HCT116 (cell line): ENCODE data around the gene EXOC6B. TPM values are rescaled to one million over a fixed set of nuclear protein-coding genes. Genes with fewer than 3 reads are reported as not detected.

Experiments
- ATAC-seq: fragments of 200-7000 bp; cut with Tn5 transposase; 2 replicates; pipeline ENCODE4 v1.9.1; 2020; ENCODE audit warnings: mild to moderate bottlenecking, moderate library complexity
- BruUV-seq: library from RNA; stranded (reverse); fragments of 400-500 nt; replicated peaks from 2 replicates; lab custom pipeline; 2021; lab: Mats Ljungman, UMichigan
- CTCF ChIA-PET: fragments of 300-600 bp; sonication (Branson Sonifier 250); formaldehyde crosslinking; loops from one replicate; lab custom pipeline; 2021; ENCODE audit warnings: antibody characterized with exemption; lab: Charles Lee
- POLR2A ChIA-PET: fragments of 300-600, 350-600 bp; sonication (Branson Sonifier 250); formaldehyde crosslinking; loops from one replicate; lab custom pipeline; 2021; ENCODE audit warnings: antibody characterized with exemption; lab: Charles Lee
- RAD21 ChIA-PET, 2 experiments: fragments of 300-600 bp; sonication (Branson Sonifier 250); formaldehyde crosslinking; loops; one replicate each; lab custom pipeline; 2023; ENCODE audit warnings: low total read pairs in 2 of 2; ENCODE audit not compliant: uncharacterized antibody in 2 of 2, unreplicated experiment in 2 of 2, low non-redundant PET in 1 of 2; lab: Charles Lee
- DNase-seq: peaks from one replicate; pipeline ENCODE4 v3.0.0-alpha.2; 2010; ENCODE audit warnings: low read depth, low spot score
- H2AFZ ChIP-seq: fragments of 200-600 bp; shearing (Covaris generic), sonication (generic); 2 replicates; pipeline ENCODE4 v1.6.1; 2017; ENCODE audit warnings: low read depth, mixed run types, mixed read lengths, antibody characterized with exemption, low read length; ENCODE audit not compliant: poor library complexity, severe bottlenecking
- H3K27ac ChIP-seq: 2 replicates; pipeline ENCODE4 v1.5.1; 2012; ENCODE audit warnings: low read depth, low read length
- H3K27me3 ChIP-seq: fragments of 200-600 bp; sonication (generic); 2 replicates; pipeline ENCODE4 v1.6.1; 2016; ENCODE audit warnings: mixed run types, low read length, mixed read lengths; ENCODE audit not compliant: insufficient read depth
- H3K36me3 ChIP-seq, 2 experiments: fragments of 200-500 bp in 1 of 2; fragments of 200-600 bp in 1 of 2; sonication (Bioruptor generic) in 1 of 2; sonication (generic) in 1 of 2; 2 replicates each; pipeline versions ENCODE4 v1.5.1 to v1.6.1; 2014 to 2016; ENCODE audit warnings: low read length in 2 of 2, inconsistent platforms in 1 of 2, mixed read lengths in 1 of 2, mixed run types in 1 of 2; ENCODE audit not compliant: insufficient read depth in 2 of 2, control insufficient read depth in 1 of 2
- H3K4me1 ChIP-seq, 2 experiments: fragments of 200-600 bp in 1 of 2; sonication (generic) in 1 of 2; 2 replicates each; pipeline versions ENCODE4 v1.5.1 to v1.6.1; 2012 to 2017; ENCODE audit warnings: low read length in 2 of 2, inconsistent platforms in 1 of 2, mild to moderate bottlenecking in 1 of 2, mixed read lengths in 1 of 2, mixed run types in 1 of 2, moderate library complexity in 1 of 2; ENCODE audit not compliant: insufficient read depth in 2 of 2, control insufficient read depth in 1 of 2
- H3K4me2 ChIP-seq: fragments of 200-600 bp; sonication (generic); 2 replicates; pipeline ENCODE4 v1.6.1; 2017; ENCODE audit warnings: mixed run types, low read length, mixed read lengths
- H3K4me3 ChIP-seq, 2 experiments: fragments of 200-600 bp in 1 of 2; sonication (generic) in 1 of 2; replicated peaks in 1 of 2; 2 replicates each; pipeline ENCODE4 v1.5.1; 2011 to 2016; ENCODE audit warnings: low read length in 2 of 2, control low read depth in 1 of 2, low read depth in 1 of 2, mild to moderate bottlenecking in 1 of 2, mixed read lengths in 1 of 2, mixed run types in 1 of 2
- H3K79me2 ChIP-seq: fragments of 200-600 bp; sonication (generic); 2 replicates; pipeline ENCODE4 v1.6.1; 2017; ENCODE audit warnings: mild to moderate bottlenecking, mixed run types, low read length, moderate library complexity, mixed read lengths; ENCODE audit not compliant: insufficient read depth
- H3K9ac ChIP-seq: fragments of 200-600 bp; sonication (generic); 2 replicates; pipeline ENCODE4 v1.6.1; 2016; ENCODE audit warnings: low read length, mixed read lengths
- H3K9me2 ChIP-seq: fragments of 200-600 bp; sonication (generic), shearing (Covaris generic); 2 replicates; pipeline ENCODE4 v1.6.1; 2017; ENCODE audit warnings: mixed run types, mild to moderate bottlenecking, moderate library complexity; ENCODE audit not compliant: insufficient read depth
- H3K9me3 ChIP-seq, 2 experiments: fragments of 200-500 bp in 1 of 2; fragments of 200-600 bp in 1 of 2; sonication (Bioruptor generic) in 1 of 2; sonication (generic) in 1 of 2; 2 replicates each; pipeline ENCODE4 v1.6.1; 2014 to 2017; ENCODE audit warnings: low read length in 2 of 2, mixed read lengths in 2 of 2, inconsistent platforms in 1 of 2, low read depth in 1 of 2, mild to moderate bottlenecking in 1 of 2, mixed run types in 1 of 2, moderate library complexity in 1 of 2; ENCODE audit not compliant: control insufficient read depth in 1 of 2, insufficient read depth in 1 of 2
- H4K20me1 ChIP-seq: fragments of 200-600 bp; sonication (generic), shearing (Covaris generic); 2 replicates; pipeline ENCODE4 v1.6.1; 2017; ENCODE audit warnings: mixed run types, mild to moderate bottlenecking, moderate library complexity; ENCODE audit not compliant: insufficient read depth
- CBX3 ChIP-seq: IDR thresholded peaks from 2 replicates; pipeline ENCODE4 v1.6.1; 2012; ENCODE audit warnings: low read depth
- CEBPB ChIP-seq: IDR thresholded peaks from 2 replicates; pipeline ENCODE4 v1.6.1; 2012; ENCODE audit warnings: low read depth
- FOSL1 ChIP-seq: IDR thresholded peaks from 2 replicates; pipeline ENCODE4 v1.6.1; 2012; ENCODE audit warnings: low read depth
- POLR2AphosphoS5 ChIP-seq: IDR thresholded peaks from 2 replicates; pipeline ENCODE4 v1.6.1; 2011; ENCODE audit warnings: mild to moderate bottlenecking, low read depth, low read length, moderate library complexity
- REST ChIP-seq: IDR thresholded peaks from 2 replicates; pipeline ENCODE4 v1.6.1; 2012; ENCODE audit warnings: low read depth
- SP1 ChIP-seq: IDR thresholded peaks from 2 replicates; pipeline ENCODE4 v1.6.1; 2012; ENCODE audit warnings: low read depth
- SRF ChIP-seq: IDR thresholded peaks from 2 replicates; pipeline ENCODE4 v1.6.1; 2012; ENCODE audit warnings: low read depth
- TCF7L2 ChIP-seq: IDR thresholded peaks from 2 replicates; pipeline ENCODE4 v1.7.0; 2011; ENCODE audit warnings: borderline replicate concordance, inconsistent platforms; ENCODE audit not compliant: insufficient read depth, insufficient read length; ENCODE audit errors: extremely low read depth
- YY1 ChIP-seq: IDR thresholded peaks from 2 replicates; pipeline ENCODE4 v1.6.1; 2011; ENCODE audit warnings: low read length, low read depth, moderate library complexity, mild to moderate bottlenecking; ENCODE audit not compliant: insufficient replicate concordance; ENCODE audit errors: extremely low read depth
- ZFX ChIP-seq: fragments of 450-650 bp; IDR thresholded peaks from 2 replicates; pipeline ENCODE4 v1.6.1; 2017
- intact Hi-C: fragments of 100-400 bp; cut with micrococcal nuclease; formaldehyde crosslinking; loops from 2 replicates; pipeline ENCODE4 v1.10.0; 2022
- total RNA-seq: library from RNA; stranded (reverse); gene quantifications from one replicate; pipeline ENCODE4 v1.2.1, GENCODE V29; 2021; ENCODE audit not compliant: unreplicated experiment
- TF ChIP-seq, protein P1 (sequence below): IDR thresholded peaks from 2 replicates; pipeline ENCODE4 v1.6.1; 2011; ENCODE audit warnings: mild to moderate bottlenecking, low read length, moderate library complexity; ENCODE audit not compliant: insufficient replicate concordance; ENCODE audit errors: extremely low read depth

The EXOC6B gene
- total RNA-seq, 1 experiment from 2014 or later: 25.4 TPM

- POLR2A ChIA-PET: no interaction called here
- CTCF ChIA-PET: no interaction called here
- RAD21 ChIA-PET: no interaction called here
- H3K36me3 ChIP-seq: no peaks in the 10 kb centered on the region
- H2AFZ ChIP-seq: no peak overlapping the region
- H3K27me3 ChIP-seq: no peaks in the 10 kb centered on the region
- H3K9me3 ChIP-seq: no peaks in the 10 kb centered on the region
- DNase-seq (no peak), ATAC-seq (no peak)
- no peak overlapping the region for H3K9ac ChIP-seq
- H3K9me2 ChIP-seq: no peaks in the 10 kb centered on the region
- no peaks in the 10 kb centered on the region for H4K20me1 ChIP-seq
- TF ChIP-seq, protein P1, sequence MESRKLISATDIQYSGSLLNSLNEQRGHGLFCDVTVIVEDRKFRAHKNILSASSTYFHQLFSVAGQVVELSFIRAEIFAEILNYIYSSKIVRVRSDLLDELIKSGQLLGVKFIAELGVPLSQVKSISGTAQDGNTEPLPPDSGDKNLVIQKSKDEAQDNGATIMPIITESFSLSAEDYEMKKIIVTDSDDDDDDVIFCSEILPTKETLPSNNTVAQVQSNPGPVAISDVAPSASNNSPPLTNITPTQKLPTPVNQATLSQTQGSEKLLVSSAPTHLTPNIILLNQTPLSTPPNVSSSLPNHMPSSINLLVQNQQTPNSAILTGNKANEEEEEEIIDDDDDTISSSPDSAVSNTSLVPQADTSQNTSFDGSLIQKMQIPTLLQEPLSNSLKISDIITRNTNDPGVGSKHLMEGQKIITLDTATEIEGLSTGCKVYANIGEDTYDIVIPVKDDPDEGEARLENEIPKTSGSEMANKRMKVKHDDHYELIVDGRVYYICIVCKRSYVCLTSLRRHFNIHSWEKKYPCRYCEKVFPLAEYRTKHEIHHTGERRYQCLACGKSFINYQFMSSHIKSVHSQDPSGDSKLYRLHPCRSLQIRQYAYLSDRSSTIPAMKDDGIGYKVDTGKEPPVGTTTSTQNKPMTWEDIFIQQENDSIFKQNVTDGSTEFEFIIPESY: no peak
- TF ChIP-seq TCF7L2: no peak
- TF ChIP-seq REST: no peak
- no peak for TF ChIP-seq FOSL1
- TF ChIP-seq CBX3: no peak
- TF ChIP-seq ZFX: no peak
- no peak for TF ChIP-seq CEBPB
- TF ChIP-seq SP1: no peak
- no peak for TF ChIP-seq YY1
- TF ChIP-seq POLR2AphosphoS5: no peak
- TF ChIP-seq SRF: no peak
- no TSS peak for BruUV-seq
- H3K4me1 ChIP-seq: no peaks in the 10 kb centered on the region
- H3K4me3 ChIP-seq: no peak overlapping the region
- intact Hi-C loops: no loop called here
- no peak overlapping the region for H3K27ac ChIP-seq
- no peak overlapping the region for H3K4me2 ChIP-seq
- no peaks in the 10 kb centered on the region for H3K79me2 ChIP-seq
Measured at GRCh38 chr2:72638600-72639211, 187.1 kb downstream of the EXOC6B start.
